Skin of body (tissue), 3 donors: ENCODE measurements around the gene KLHL13. TPM values are rescaled to one million over a fixed set of nuclear protein-coding genes. Genes with fewer than 3 reads are reported as not detected.

Experiments
- DNase-seq: peaks from one replicate; lab custom pipeline; 2025; lab: John Stamatoyannopoulos, UW
- small RNA-seq: library from RNA; depleted of rRNA; stranded (forward); fragments of <200 nt; gene quantifications from one replicate; pipeline ENCODE3, GENCODE V24; 2014; ENCODE audit warnings: low replicate concordance
- total RNA-seq: library from RNA; depleted of rRNA; stranded (reverse); fragments of >200 nt; gene quantifications from one replicate; pipeline ENCODE4 v1.2.3, GENCODE V29; 2014

Gene KLHL13
- total RNA-seq, 1 donor from 2014 or later: 19.9 TPM

DNA sequence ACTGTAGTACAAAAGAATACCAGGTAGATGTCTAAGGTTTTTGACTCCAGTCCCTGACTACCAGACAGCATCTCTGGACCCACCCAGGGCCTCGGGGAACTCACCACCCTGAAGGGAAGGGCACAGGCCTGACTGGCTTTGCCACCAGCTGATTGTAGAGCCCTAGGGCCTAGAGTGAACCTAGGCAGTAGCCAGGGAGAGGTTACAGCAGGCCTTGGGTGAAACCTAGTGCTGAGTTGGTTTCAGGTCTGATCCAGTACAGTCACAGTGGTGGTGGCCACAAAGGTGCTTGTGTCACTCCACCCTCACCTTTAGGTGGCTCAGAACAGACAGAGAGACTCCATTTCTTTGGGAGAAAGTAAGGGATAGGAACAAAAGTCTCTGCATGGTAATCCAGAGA, 244.8 kb downstream of the KLHL13 start:
- no peak for DNase-seq

DNA sequence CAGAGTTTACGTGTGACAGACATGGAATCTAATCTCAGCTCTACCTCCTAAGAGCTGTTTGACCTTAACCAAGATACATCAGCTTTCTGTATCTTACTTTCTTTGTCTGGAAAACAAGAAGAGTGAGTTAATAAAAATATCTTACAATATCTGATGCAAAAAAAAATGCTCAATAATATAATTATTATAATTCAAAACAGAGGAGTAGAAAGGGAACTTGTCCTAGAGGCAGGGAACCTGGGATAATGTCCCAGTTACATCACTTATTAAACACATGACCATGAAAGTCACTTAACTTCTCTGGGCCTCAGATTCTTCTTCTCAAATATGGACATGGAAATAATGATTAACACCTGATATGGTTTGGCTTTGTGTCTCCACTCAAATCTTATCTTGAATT, 256.1 kb downstream of the KLHL13 start:
- no peak for DNase-seq

DNA sequence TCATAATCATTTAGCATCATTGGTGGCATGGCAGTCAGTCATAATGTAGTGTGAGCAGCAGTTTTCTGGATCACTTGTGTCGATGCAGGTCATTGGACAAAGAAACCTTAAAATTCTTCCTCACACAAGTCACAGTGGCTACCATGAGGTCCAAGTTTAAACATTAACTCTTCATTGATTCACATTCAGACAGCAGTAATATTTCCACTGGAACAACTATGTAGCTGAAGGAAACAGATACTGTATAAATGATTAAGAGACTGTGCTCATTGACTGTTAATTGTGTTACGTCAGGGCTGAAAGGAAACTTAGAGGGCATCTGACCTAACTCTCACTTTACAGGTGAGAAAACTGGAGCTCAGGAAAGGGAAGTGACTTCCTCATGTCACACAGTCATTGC, 261.8 kb downstream of the KLHL13 start:
- no peak for DNase-seq

DNA sequence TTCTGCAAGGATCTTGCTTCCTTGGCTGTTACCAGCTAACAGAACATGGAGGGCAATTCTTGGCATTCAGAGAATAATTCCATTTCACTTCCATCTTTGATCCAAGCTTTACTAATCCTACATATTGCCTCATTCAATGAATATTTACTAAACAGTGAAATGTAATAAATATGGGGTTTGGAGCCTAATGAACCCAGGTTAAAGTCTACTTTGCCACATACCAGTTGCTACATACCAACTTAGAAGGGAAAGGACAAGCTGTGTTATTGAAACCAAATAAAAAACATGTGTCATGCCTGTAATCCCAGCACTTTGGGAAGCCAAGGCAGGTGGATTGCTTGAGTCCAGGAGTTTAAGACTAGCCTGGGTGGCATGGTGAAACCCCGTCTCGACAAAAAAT, 265.6 kb downstream of the KLHL13 start:
- DNase-seq: no peak

Small RNAs within 50 kb of the gene (small RNA-seq; reads per million reads assigned to genes)
- gene RF00019 (not detected), gene TUBB4BP3 (not detected)

Other genes with a start within 250 kb of the KLHL13 start
- gene WDR44, start 229.3 kb upstream of the KLHL13 start, total RNA-seq: 14.0 TPM